ENCODE measurements around the gene RPL7A.

DNA sequence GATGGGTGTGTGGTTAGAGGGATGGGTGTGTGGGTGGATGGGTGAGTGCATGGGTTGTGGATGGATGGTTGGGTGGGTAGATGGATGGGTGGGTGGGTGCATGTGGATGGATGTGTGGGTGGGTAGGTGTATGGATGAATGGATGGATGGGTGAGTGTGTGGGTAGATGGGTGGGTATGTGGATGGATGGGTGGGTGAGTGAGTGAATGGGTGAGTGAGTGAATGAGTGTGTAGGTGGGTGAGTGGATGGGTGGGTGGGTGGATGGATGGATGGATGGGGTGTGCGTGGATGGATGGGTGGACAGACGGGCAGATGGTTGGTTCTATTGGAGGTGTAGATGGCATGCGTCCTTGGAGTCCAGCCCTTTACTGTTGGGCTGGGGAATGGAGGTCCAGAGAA, 45.4 kb downstream of the RPL7A start:
- TF ChIP-seq ZNF232 (CRISPR knock-in tag; IDR thresholded peaks at IDR 0.05; ENCODE audit: borderline replicate concordance) (no peak), ZFP36 (IDR thresholded peaks at IDR 0.05; ENCODE audit: borderline replicate concordance, low read depth, low read length, partially characterized antibody) (no peak)

Measured in HepG2 (cell line).